GM19455 (cell line): Measurements from ENCODE around the gene ABL1.
A peak's percentile ranks its signal among the peaks of the same experiment; 100 is the strongest.

Source experiments
- ATAC-seq: cut with Tn5 transposase; IDR thresholded peaks from one replicate; pipeline ENCODE4 v1.9.1; 2021; ENCODE audit not compliant: unreplicated experiment

ABL1 gene

GRCh38 chr9:130824643-130825350 is 10.3 kb upstream of the ABL1 start:
- no peak for ATAC-seq

GRCh38 chr9:130825351-130825651 is 9.8 kb upstream of the ABL1 start:
- ATAC-seq = no peak

GRCh38 chr9:130825809-130826208 is 9.2 kb upstream of the ABL1 start:
- no peak for ATAC-seq

- ATAC-seq = no peak
Observed at GRCh38 chr9:130829762-130830161, 5.3 kb upstream of the ABL1 start.

DNA sequence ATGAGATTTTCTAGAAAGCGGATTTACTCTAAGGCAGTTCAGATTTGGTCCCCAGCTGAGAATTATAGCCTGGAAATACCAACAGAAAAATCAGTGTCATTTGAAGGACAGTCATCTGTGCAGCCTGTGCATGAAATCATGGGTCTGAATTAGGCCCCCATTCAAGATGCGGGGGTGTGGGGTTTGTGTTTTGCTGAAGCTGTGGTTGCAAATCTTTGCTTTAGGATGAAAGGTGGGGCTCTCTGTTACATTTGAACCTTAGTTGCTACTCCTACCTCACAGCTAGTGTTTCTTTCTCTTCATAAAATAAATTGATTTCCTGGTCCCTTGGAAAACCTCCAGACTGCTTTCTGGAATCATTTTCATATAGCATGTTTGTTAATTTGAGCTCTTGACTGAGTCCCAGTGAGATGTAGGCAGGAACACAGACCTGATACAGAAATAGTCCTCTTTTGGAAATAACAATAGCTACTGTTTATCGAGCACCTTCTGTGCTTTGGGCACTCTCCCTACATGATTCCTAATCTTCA is 4.8 kb upstream of the ABL1 start:
- no peak for ATAC-seq

GRCh38 chr9:130831077-130831476 is 4.0 kb upstream of the ABL1 start:
- no peak for ATAC-seq

GRCh38 chr9:130833031-130833990 is 1.7 kb upstream of the ABL1 start:
- ATAC-seq = no peak

GRCh38 chr9:130835441-130836298 is 616 bp downstream of the ABL1 start:
- ATAC-seq = peak; percentile 35

- no peak for ATAC-seq
Observed at GRCh38 chr9:130837002-130837511, 2.0 kb downstream of the ABL1 start.

- ATAC-seq = no peak
Observed at GRCh38 chr9:130837643-130838042, 2.6 kb downstream of the ABL1 start.

GRCh38 chr9:130839132-130840111 is 4.4 kb downstream of the ABL1 start:
- no peak for ATAC-seq

DNA sequence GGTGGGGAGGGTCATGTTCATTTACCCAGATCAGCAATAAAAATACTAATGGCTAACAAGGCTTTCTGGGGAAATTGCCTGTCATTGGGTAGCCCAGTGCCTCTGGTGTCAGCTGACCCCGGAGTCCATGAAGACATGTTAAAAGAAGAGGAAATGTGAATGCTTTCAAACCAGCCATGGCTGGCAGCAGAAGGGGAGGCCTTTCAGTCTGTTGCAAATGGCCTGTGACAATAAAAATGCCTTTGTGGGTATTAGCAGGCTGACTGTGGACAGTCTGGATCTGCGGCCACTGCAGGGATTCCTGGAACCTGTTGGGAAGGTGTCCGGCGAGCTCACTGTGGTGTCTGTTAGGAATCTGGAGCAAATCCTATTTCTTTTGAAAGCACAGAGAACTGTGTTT is 7.5 kb downstream of the ABL1 start:
- no peak for ATAC-seq

DNA sequence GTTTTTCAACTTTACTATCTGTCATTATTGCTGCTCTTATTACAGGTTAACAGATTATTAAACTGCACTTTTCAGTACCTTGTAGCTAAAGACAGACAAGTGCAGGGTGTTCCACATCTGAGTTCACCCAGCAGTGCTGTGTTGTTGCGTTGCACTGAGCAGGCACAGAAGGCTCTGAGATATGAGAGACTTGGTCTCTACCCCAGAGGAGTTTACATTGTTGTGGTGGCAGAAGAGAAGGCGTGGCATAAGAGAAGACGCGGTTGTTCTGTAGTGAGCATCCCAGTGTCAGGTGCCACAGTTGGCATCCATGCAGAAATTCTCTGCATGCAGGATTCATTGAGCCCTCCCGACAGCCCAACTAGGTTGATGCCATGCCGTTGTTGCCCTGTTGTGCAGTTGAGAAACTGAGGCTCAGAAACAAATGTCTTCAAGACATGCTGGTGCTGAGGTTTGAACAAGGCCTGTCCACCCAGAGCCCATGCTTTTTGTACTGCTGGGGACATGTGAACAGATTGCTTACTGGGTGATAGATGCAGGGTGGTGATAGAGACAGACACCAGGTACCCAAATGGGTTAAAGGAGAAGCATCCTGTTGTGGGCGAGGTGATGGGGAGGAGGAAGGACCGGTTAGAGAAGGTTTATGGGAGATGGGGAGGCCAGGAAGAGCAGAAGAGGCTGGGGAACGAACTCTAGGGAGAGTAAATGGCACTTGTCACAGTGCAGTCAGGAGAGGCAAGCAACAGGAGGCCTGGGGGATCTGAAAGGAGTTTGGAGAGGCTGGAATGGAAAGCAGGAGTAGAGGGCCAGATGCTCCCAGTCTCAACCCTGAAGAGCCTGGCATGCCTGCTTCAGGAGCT is 8.2 kb downstream of the ABL1 start:
- ATAC-seq = no peak

DNA sequence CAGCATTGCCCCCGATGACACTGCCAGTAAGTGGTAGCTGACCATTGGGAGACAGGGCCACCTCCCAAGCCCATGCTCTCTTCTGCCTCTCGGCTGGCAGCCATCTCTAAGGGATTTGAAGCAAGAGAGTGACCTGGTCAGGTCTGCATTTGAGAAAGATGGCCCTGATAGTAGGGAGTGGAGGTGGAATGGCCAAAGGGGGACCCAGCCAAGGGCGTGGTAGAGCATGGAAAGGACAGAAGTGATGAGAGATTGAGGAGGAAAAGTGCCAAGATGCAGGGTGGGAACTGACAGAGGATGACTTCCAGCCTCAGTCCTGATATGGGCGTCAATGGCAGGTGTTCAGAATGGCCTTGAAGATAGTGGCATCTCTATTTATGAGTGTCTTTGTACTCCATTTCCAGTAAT is 9.0 kb downstream of the ABL1 start:
- ATAC-seq = no peak

DNA sequence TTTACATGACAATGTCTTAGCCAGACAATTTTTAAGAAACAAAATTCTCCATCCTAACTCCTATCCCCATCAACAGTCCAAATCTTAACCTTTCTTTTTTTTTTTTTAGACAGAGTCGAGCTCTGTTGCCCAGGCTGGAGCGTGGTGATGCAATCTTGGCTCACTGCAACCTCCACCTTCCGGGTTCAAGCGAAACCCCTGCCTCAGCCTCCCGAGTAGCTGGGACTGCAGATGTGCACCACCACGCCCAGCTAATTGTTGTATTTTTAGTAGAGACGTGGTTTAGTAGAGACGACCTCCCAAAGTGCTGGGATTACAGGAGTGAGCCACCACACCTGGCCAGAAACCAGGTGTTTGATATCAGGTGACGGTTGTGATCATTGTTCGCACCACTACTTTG is 10.2 kb downstream of the ABL1 start:
- ATAC-seq = no peak

GRCh38 chr9:130845901-130846481 is 10.9 kb downstream of the ABL1 start:
- ATAC-seq = no peak

DNA sequence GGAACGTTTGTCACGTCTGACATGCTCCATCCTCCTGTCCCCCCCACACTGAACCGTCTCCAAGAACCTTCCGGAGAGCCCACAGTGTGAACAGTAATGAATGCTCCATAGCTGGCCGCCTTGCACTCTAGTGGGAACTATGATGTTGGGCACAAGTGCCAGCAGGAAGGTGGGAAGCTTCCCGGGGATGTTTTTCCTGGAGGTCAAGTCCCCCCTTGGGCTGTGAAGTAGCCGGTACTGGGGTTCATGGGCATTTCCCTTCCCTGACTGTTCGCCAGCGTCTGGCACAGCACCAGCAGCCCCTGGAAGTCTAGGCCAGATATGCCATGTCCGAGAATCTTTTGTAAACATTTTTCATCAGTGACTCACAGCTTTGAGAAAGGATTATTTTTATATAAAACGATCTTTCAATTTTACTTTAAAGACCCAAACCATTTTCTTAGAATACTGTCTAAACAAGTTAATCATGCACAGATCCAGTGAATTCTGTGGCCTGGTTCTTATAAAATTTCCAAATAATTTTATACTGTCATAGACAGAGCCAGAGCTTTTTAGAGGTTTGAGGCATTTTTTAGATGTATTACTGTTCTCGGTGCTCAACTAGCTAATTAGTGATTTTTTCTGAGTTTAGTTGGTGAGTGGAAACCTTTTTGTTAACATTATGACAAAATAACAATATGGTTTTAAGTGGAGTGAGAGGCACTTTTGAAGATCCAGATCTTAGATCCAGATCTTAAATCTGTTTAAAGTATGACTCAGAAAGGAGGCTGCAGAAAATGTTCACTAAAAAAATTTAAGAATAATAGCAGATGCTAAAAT is 11.6 kb downstream of the ABL1 start:
- ATAC-seq = no peak
